Measurements from ENCODE around the gene XRCC3.

- TF ChIP-seq, protein P1, sequence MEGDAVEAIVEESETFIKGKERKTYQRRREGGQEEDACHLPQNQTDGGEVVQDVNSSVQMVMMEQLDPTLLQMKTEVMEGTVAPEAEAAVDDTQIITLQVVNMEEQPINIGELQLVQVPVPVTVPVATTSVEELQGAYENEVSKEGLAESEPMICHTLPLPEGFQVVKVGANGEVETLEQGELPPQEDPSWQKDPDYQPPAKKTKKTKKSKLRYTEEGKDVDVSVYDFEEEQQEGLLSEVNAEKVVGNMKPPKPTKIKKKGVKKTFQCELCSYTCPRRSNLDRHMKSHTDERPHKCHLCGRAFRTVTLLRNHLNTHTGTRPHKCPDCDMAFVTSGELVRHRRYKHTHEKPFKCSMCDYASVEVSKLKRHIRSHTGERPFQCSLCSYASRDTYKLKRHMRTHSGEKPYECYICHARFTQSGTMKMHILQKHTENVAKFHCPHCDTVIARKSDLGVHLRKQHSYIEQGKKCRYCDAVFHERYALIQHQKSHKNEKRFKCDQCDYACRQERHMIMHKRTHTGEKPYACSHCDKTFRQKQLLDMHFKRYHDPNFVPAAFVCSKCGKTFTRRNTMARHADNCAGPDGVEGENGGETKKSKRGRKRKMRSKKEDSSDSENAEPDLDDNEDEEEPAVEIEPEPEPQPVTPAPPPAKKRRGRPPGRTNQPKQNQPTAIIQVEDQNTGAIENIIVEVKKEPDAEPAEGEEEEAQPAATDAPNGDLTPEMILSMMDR (conservative IDR thresholded peaks at IDR 0.05; ENCODE audit: low read depth, low read length): no peak
- TF ChIP-seq EZH2 (IDR thresholded peaks at IDR 0.05; ENCODE audit: low read length, unreplicated experiment): no peak
Observed at GRCh38 chr14:103735815-103736545, 20.7 kb upstream of the XRCC3 start.
